ENCODE measurements around the gene MARS1.
A peak's percentile ranks its signal among the peaks of the same experiment; 100 is the strongest.

Gene MARS1

DNA sequence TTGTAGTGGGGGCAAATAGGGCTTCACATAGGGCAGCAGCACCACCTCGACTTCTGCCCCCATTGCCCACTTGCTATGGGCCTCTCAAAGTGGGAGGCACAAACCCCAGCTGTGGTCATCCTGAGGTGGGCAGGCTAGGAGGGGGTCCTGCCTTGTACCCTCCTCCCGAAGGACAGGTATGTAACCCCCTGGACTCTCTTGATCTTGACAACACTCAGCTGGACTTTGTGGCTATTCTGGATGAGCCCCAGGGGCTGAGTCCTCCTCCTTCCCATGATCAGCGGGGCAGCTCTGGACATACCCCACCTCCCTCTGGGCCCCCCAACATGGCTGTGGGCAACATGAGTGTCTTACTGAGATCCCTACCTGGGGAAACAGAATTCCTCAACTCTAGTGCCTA lies 16.2 kb upstream of the MARS1 start:
- no peak for DNase-seq (ENCODE audit: low read depth in 2 of 2)

- DNase-seq (ENCODE audit: low read depth in 2 of 2): no peak
Measured at GRCh38 chr12:57472391-57472790, 15.5 kb upstream of the MARS1 start.

DNA sequence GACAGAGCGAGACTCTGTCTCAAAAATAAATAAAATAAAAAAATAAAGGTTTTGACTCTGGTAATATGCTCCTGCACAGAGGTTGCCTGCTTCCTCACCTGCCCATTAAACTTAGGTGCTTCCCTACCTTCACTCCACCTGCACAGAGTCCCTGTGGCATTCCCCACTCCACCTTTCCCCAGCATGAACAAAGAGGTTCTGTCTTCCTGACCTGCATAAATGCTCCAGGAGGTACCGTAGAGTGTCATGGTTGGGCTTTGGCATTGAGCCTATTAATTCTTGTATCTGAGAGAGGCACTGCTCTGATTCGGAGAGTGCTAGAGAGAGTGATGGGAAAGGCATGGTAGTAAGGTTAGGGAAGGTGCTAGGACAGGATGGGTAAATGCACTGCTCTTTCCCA lies 14.5 kb upstream of the MARS1 start:
- DNase-seq (ENCODE audit: low read depth in 2 of 2): no peak

DNA sequence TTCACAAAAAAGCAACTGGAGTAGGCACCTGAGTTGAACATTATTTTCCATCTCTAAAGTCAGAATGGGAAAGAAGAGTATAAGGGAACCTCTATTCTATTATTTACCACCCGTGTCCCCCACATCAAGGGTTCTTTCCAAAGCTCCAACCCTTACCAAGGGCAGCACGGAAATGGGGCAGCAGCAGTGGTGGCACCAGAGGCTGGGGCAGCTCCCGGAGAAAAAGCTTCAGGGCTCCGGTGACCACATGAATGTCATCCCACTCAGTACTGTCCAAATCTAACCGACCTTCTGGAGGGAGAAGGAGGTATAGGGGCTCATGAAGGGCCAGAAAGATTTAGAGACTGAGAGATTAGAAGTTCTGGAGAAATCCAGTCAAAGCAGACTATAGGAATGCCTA lies 14.0 kb upstream of the MARS1 start:
- DNase-seq (ENCODE audit: low read depth in 2 of 2): no peak

DNA sequence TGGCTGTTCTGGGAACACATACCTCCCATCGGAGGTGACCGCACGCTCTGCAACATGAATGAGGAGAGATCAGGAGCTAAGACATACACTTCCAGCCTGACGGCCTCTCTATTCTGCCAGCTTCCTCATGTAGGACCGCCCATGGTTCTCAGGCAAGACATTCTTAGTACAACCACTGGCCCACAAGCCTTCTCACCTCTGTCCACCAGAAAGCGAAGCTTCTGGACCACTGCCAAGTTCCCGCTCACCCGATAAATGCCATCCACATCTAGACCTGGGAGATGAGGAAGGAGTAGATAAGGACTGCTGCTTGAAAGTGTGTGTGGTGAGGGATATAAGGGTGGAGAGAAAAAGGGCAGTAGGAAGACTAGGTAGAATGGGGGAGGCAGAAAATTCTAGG lies 13.4 kb upstream of the MARS1 start:
- DNase-seq (ENCODE audit: low read depth in 2 of 2): no peak

DNA sequence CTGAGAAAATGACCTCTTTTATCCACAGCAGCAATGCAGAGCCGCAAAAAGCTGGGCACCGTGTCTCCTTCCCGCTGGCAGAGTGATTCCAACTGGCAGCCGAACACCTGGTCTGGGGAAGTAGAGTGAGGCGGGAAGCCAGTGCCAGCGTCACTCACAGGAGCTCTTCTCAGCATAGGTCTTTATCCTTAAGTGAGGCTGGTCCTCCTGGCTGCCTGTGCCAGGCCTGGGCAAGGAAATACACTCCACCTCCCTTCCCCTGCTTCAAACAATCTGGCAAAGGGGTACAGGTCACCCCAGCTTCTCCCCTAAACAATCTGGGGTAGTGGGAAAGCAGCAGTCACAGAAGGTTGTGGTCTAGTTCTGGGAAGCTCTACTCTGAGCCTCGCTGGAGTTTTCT lies 13.0 kb upstream of the MARS1 start:
- no peak for DNase-seq (ENCODE audit: low read depth in 2 of 2)

DNA sequence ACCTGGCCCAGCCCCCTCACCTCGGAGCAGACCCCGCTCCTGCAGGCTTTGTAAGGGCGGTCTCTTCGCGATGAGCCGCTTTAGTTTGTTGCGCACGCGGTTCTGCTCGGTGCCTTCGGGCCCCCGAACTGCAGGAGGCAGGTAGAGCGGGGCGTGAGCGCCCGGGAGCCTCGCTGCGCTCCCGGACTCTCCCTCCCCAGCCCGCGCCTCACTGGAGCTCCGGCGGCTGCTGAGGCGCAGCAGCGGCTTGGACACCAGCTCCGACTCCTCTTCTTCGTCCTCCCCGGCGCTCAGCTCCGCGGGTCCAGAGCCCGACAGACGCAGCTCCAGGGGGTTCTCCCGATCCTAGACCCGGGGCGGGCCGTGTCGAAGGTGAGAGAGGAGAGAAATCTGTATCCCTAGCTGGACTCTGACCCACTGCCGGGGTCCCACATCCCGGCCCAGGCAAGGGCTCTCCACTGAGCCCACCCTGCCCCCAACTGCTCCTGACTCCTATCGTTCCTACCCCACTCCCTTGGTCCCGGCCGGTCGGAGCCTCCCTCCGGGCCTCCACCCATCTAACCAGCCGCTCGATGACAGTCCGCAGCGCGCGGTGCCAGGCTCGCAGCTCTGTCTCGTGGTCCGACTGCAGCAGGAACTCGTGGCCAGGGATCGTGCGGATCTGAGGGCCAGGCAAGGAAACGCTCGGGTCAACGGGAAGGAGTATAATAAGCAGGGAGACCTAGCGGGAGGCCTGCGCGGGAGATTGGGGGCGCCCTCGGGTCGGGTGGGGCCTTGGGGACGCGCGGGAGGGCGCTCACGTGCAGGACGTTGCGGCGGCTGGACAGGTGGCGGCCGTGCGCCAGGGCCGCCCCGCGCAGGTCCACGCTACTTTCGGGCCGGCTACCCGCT lies 12.4 kb upstream of the MARS1 start:
- no peak for DNase-seq (ENCODE audit: low read depth in 2 of 2)

GRCh38 chr12:57476162-57476992 lies 11.5 kb upstream of the MARS1 start:
- no peak for DNase-seq (ENCODE audit: low read depth in 2 of 2)

GRCh38 chr12:57476993-57477709 lies 10.7 kb upstream of the MARS1 start:
- no peak for DNase-seq (ENCODE audit: low read depth in 2 of 2)

GRCh38 chr12:57477710-57478681 lies 9.9 kb upstream of the MARS1 start:
- no peak for DNase-seq (ENCODE audit: low read depth in 2 of 2)

GRCh38 chr12:57479043-57479375 lies 8.9 kb upstream of the MARS1 start:
- no peak for DNase-seq (ENCODE audit: low read depth in 2 of 2)

DNA sequence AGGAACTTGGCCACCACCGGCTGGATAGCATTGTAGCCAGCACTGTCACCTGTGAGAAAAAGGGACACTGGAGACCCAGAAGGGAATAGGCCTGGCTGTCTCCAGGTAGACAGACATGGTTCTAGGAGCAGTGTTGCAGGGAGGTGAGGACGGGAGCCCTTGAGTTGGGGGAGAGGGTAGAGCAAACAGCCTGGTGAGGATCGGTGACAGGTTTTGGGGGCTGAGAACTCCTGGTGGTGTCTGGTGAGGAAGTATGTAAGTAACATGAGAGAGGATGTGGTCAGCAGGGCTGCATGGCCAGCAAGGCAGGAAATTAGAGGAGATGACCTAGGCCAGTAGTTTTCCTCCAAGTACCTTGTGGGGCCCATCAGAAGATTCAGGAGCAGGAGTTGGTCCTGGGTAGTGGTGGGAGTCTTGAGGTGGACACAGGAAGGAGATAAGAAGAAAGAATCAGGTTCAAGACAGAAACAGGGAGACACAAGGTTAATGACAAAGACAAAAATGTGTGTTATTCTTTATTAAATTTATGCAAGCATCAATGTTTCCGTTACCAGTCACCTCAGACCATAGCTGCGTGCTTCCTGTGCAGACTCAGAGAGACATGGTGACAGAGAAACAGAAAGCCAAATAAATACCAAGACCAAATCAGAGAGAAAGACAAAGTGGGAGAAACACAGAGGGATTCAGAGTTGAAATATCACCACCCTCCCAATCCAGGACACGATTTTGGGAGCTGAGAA lies 8.3 kb upstream of the MARS1 start, which contains the start of gene ARHGAP9:
TSS of gene ARHGAP9 (minus strand) at position 491 of the 740 bp plus-strand sequence. CDS start at position 31, 460 bp downstream.
- no peak for DNase-seq (ENCODE audit: low read depth in 2 of 2)

GRCh38 chr12:57481671-57482070 lies 6.2 kb upstream of the MARS1 start:
- no peak for DNase-seq (ENCODE audit: low read depth in 2 of 2)

- peak; percentile 52 to 56 for DNase-seq (ENCODE audit: low read depth in 2 of 2)
Measured at GRCh38 chr12:57483466-57483865, 4.4 kb upstream of the MARS1 start.

GRCh38 chr12:57485695-57486094 lies 2.2 kb upstream of the MARS1 start:
- DNase-seq (ENCODE audit: low read depth in 2 of 2): no peak

DNA sequence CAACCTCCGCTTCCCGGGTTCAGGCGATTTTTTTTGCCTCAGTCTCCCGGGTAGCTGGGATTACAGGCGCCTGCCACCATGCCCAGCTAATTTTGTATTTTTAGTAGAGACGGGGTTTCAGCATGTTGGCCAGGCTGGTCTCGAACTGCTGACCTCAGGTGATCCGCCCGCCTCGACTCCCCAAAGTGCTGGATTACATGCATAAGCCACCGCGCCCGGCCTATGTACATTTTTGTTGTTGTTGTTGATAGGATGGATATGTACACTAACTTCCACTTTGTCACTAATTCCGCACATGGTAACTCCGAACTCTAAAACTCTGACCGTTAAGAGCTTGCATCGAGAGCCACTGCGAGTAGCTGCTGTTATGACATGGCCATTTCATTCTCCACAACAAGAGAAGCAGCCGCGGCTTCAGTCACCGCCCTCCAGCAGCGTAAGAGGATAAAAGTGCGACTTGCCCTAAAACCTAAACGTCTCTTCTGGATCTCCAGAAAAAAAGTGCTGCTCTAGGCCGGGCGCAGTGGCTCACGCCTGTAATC lies 742 bp upstream of the MARS1 start:
- no peak for DNase-seq (ENCODE audit: low read depth in 2 of 2)

- no peak for DNase-seq (ENCODE audit: low read depth in 2 of 2)
Measured at GRCh38 chr12:57488402-57489156, 711 bp downstream of the MARS1 start.

DNA sequence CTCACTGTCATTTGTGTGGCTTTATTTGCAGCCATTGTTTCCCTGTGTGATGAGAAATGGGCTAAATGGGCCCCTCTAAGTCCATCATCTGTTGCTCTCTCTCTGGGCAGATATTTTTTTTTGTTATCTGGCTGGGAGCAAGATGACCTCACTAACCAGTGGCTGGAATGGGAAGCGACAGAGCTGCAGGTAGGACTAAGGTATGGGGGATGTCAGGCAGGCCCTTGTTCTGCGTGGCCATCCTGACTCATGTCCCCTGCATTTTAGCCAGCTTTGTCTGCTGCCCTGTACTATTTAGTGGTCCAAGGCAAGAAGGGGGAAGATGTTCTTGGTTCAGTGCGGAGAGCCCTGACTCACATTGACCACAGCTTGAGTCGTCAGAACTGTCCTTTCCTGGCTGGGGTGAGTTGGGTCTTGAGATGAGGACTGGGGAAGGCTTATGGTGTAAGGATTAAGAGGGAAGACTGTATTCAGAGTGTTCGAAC lies 1.3 kb downstream of the MARS1 start:
- DNase-seq (ENCODE audit: low read depth in 2 of 2): no peak

DNA sequence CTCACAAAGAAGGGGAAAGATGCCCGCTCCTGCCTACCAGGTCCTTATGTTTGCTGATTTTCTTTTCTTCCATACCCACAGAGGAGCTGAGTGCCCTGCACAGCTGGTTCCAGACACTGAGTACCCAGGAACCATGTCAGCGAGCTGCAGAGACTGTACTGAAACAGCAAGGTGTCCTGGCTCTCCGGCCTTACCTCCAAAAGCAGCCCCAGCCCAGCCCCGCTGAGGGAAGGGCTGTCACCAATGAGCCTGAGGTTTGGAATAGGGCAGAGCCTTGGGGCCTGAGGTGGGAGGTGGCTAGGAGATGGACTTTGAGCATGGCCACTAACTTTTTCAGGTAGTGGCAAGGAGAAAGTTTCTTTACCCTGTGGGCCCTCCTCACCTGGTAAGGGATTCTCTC lies 2.3 kb downstream of the MARS1 start:
- DNase-seq (ENCODE audit: low read depth in 2 of 2): no peak

Data from fibroblast of skin of left quadriceps (primary cell).